HL-60 (cell line): ENCODE data around the gene PIGR.

Experiments used
- GABPA ChIP-seq: IDR thresholded peaks from 2 replicates; pipeline ENCODE4 v1.6.1; 2012; ENCODE audit warnings: low read depth
- POLR2AphosphoS5 ChIP-seq: IDR thresholded peaks from 2 replicates; pipeline ENCODE4 v1.6.1; 2012; ENCODE audit warnings: low read depth
- TF ChIP-seq, protein P1 (sequence below): IDR thresholded peaks from one replicate; pipeline ENCODE4 v1.5.1; 2011; ENCODE audit warnings: low read length, control low read depth, inconsistent platforms; ENCODE audit not compliant: insufficient read depth
- TF ChIP-seq, protein P2 (sequence below): IDR thresholded peaks from 2 replicates; pipeline ENCODE4 v1.6.1; 2012; ENCODE audit warnings: low read depth; ENCODE audit not compliant: insufficient replicate concordance

DNA sequence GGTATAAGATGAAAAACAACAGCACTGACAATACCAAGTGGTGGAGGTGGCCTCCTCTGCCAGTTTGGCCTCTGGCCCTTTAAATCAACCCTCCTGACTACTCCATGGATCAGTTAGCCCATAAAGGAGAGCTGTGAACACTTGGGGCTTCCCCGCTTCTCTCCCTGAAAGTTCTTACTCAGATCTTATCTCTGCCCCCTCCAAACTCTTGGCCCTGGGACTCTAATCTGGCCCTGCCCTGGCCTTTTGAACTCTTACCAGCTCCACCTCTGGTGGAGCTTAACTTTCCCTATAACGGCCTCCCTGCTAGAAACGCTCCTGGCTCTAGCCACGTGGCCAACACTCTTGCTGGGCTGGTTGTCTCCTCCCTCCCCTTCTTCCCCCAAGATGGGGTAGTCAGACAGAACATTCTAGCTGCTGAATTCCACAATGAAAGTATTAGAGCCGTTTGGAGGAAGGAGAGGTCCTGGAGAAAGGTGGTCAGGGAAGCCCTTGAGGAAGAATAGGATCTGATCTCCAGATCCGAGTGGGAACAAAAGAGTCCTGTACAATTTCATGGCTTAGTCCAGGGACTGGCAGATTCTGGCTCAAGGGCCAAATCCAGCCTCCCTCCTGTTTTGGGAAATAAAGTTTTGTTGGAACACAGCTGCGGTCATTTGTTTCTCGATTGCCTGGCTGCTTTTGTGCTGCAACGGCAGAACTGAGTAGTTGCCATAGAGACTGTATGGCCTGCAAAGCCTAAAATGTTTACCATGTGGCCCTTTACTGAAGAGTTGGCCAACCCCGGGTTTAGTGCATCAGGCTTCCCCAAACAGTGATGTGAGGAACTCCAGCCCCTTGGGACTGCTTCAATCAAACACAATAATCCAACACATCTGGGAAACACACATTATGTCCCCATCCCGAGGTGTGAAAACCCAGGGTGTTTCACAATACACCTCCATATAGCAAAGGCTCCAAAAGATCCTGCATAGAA, 9.5 kb upstream of the PIGR start:
- TF ChIP-seq, protein P1, sequence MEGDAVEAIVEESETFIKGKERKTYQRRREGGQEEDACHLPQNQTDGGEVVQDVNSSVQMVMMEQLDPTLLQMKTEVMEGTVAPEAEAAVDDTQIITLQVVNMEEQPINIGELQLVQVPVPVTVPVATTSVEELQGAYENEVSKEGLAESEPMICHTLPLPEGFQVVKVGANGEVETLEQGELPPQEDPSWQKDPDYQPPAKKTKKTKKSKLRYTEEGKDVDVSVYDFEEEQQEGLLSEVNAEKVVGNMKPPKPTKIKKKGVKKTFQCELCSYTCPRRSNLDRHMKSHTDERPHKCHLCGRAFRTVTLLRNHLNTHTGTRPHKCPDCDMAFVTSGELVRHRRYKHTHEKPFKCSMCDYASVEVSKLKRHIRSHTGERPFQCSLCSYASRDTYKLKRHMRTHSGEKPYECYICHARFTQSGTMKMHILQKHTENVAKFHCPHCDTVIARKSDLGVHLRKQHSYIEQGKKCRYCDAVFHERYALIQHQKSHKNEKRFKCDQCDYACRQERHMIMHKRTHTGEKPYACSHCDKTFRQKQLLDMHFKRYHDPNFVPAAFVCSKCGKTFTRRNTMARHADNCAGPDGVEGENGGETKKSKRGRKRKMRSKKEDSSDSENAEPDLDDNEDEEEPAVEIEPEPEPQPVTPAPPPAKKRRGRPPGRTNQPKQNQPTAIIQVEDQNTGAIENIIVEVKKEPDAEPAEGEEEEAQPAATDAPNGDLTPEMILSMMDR, result no peak
- TF ChIP-seq POLR2AphosphoS5, result no peak
- TF ChIP-seq, protein P2, sequence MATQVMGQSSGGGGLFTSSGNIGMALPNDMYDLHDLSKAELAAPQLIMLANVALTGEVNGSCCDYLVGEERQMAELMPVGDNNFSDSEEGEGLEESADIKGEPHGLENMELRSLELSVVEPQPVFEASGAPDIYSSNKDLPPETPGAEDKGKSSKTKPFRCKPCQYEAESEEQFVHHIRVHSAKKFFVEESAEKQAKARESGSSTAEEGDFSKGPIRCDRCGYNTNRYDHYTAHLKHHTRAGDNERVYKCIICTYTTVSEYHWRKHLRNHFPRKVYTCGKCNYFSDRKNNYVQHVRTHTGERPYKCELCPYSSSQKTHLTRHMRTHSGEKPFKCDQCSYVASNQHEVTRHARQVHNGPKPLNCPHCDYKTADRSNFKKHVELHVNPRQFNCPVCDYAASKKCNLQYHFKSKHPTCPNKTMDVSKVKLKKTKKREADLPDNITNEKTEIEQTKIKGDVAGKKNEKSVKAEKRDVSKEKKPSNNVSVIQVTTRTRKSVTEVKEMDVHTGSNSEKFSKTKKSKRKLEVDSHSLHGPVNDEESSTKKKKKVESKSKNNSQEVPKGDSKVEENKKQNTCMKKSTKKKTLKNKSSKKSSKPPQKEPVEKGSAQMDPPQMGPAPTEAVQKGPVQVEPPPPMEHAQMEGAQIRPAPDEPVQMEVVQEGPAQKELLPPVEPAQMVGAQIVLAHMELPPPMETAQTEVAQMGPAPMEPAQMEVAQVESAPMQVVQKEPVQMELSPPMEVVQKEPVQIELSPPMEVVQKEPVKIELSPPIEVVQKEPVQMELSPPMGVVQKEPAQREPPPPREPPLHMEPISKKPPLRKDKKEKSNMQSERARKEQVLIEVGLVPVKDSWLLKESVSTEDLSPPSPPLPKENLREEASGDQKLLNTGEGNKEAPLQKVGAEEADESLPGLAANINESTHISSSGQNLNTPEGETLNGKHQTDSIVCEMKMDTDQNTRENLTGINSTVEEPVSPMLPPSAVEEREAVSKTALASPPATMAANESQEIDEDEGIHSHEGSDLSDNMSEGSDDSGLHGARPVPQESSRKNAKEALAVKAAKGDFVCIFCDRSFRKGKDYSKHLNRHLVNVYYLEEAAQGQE, result no peak
- TF ChIP-seq GABPA, result no peak
